ENCODE data around the gene NKD2. TPM values are rescaled to one million over a fixed set of nuclear protein-coding genes. Genes with fewer than 3 reads are reported as not detected.

Gene NKD2
- total and polyA plus RNA-seq, 10 donors: 1.4 to 52.3 (median 14.9) TPM

- Histone ChIP-seq H3K4me1 (no peaks in the 10 kb centered on the region), H3K36me3 (peaks cover 0 to 23% (median 0%) of the 10 kb centered on the region in 6 donors), H3K27ac (no peak overlapping the region), H3K4me3 (no peak overlapping the region), H3K9me3 (no peaks in the 10 kb centered on the region), H3K27me3 (replicated peaks in 1 of 7) (peaks cover 0 to 59% (median 5%) of the 10 kb centered on the region in 7 donors)
- no peak for DNase-seq
- intact Hi-C loops (cut with DNase I; ENCODE audit: low total_unique reads): no loop called here
- WGBS, 5 donors: 69 to 80% (median 74%) methylated on average over 3 to 10 of the region's 10 CpGs
- TF ChIP-seq, protein P1, sequence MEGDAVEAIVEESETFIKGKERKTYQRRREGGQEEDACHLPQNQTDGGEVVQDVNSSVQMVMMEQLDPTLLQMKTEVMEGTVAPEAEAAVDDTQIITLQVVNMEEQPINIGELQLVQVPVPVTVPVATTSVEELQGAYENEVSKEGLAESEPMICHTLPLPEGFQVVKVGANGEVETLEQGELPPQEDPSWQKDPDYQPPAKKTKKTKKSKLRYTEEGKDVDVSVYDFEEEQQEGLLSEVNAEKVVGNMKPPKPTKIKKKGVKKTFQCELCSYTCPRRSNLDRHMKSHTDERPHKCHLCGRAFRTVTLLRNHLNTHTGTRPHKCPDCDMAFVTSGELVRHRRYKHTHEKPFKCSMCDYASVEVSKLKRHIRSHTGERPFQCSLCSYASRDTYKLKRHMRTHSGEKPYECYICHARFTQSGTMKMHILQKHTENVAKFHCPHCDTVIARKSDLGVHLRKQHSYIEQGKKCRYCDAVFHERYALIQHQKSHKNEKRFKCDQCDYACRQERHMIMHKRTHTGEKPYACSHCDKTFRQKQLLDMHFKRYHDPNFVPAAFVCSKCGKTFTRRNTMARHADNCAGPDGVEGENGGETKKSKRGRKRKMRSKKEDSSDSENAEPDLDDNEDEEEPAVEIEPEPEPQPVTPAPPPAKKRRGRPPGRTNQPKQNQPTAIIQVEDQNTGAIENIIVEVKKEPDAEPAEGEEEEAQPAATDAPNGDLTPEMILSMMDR (IDR thresholded peaks at IDR 0.05 in 8 of 11, conservative IDR thresholded peaks at IDR 0.05 in 3 of 11): no peak
- no peak for TF ChIP-seq POLR2AphosphoS5 (IDR thresholded peaks at IDR 0.05)
- no peak for TF ChIP-seq POLR2A (IDR thresholded peaks at IDR 0.05)
Observed at GRCh38 chr5:1030801-1031271, 22.2 kb downstream of the NKD2 start.

- Histone ChIP-seq H3K9me3 (no peaks in the 10 kb centered on the region), H3K36me3 (peaks cover 0 to 23% (median 0%) of the 10 kb centered on the region in 6 donors), H3K27me3 (replicated peaks in 1 of 7) (peaks cover 0 to 59% (median 5%) of the 10 kb centered on the region in 7 donors), H3K27ac (no peak overlapping the region), H3K4me1 (no peaks in the 10 kb centered on the region), H3K4me3 (no peak overlapping the region)
- TF ChIP-seq, protein P1 (IDR thresholded peaks at IDR 0.05 in 8 of 11, conservative IDR thresholded peaks at IDR 0.05 in 3 of 11): no peak
- TF ChIP-seq POLR2A (IDR thresholded peaks at IDR 0.05): no peak
- TF ChIP-seq POLR2AphosphoS5 (IDR thresholded peaks at IDR 0.05): no peak
- 83 to 92% (median 89%) methylated on average over 13 to 19 of the region's 19 CpGs for WGBS, 5 donors
- intact Hi-C loops (cut with DNase I; ENCODE audit: low total_unique reads): no loop called here
- DNase-seq: no peak
Observed at GRCh38 chr5:1031306-1031959, 22.8 kb downstream of the NKD2 start.

DNA sequence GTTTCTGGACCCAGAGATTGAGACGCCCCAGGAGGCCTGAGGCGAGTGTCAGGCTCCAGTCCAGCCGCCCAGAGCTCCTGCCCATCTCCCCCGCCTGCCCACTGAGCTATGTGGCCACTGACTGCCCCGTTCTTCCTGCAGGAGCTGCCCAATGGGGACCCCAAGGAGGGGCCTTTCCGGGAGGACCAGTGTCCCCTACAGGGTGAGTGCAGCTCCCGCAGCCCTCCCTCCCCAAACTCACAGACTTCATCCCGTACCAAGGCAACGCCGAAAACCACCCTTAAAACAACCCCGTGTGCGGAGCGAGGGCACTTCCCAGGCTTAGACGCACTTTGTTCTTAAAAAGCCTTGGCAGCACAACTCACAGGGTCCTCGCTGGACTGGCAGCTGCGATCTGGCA, 23.4 kb downstream of the NKD2 start:
- Histone ChIP-seq H3K36me3 (peaks cover 0 to 23% (median 0%) of the 10 kb centered on the region in 6 donors), H3K27ac (no peak overlapping the region), H3K4me1 (no peaks in the 10 kb centered on the region), H3K9me3 (no peaks in the 10 kb centered on the region), H3K27me3 (replicated peaks in 1 of 7) (peaks cover 0 to 59% (median 5%) of the 10 kb centered on the region in 7 donors), H3K4me3 (no peak overlapping the region)
- WGBS, 5 donors: 85 to 91% (median 88%) methylated on average over 16 of the region's 16 CpGs
- TF ChIP-seq POLR2A (IDR thresholded peaks at IDR 0.05): no peak
- no peak for TF ChIP-seq POLR2AphosphoS5 (IDR thresholded peaks at IDR 0.05)
- TF ChIP-seq, protein P1 (IDR thresholded peaks at IDR 0.05 in 8 of 11, conservative IDR thresholded peaks at IDR 0.05 in 3 of 11): no peak
- DNase-seq: no peak
- intact Hi-C loops (cut with DNase I; ENCODE audit: low total_unique reads): no loop called here

GRCh38 chr5:1032551-1033027, 24.0 kb downstream of the NKD2 start:
- peaks cover 0 to 28% (median 0%) of the 10 kb centered on the region in 6 donors for H3K36me3 ChIP-seq
- no peak for TF ChIP-seq POLR2AphosphoS5 (IDR thresholded peaks at IDR 0.05)
- TF ChIP-seq, protein P1 (IDR thresholded peaks at IDR 0.05 in 8 of 11, conservative IDR thresholded peaks at IDR 0.05 in 3 of 11): no peak
- TF ChIP-seq POLR2A (IDR thresholded peaks at IDR 0.05): no peak
- DNase-seq: no peak
- H3K4me3 ChIP-seq: no peak overlapping the region
- no peaks in the 10 kb centered on the region for H3K9me3 ChIP-seq
- H3K27me3 ChIP-seq (replicated peaks in 1 of 7): peaks cover 0 to 53% (median 5%) of the 10 kb centered on the region in 7 donors
- no peaks in the 10 kb centered on the region for H3K4me1 ChIP-seq
- H3K27ac ChIP-seq: no peak overlapping the region
- 92 to 100% (median 94%) methylated on average over 5 to 14 of the region's 14 CpGs for WGBS, 5 donors
- intact Hi-C loops (cut with DNase I; ENCODE audit: low total_unique reads): no loop called here
